DMS 273 (cell line): Measurements from ENCODE around the gene SNX21.
A peak's percentile ranks its signal among the peaks of the same experiment; 100 is the strongest.

ENCODE experiments used
- DNase-seq: peaks from one replicate; lab custom pipeline; 2025; ENCODE audit not compliant: unreplicated experiment; lab: John Stamatoyannopoulos, UW

Gene SNX21

DNA sequence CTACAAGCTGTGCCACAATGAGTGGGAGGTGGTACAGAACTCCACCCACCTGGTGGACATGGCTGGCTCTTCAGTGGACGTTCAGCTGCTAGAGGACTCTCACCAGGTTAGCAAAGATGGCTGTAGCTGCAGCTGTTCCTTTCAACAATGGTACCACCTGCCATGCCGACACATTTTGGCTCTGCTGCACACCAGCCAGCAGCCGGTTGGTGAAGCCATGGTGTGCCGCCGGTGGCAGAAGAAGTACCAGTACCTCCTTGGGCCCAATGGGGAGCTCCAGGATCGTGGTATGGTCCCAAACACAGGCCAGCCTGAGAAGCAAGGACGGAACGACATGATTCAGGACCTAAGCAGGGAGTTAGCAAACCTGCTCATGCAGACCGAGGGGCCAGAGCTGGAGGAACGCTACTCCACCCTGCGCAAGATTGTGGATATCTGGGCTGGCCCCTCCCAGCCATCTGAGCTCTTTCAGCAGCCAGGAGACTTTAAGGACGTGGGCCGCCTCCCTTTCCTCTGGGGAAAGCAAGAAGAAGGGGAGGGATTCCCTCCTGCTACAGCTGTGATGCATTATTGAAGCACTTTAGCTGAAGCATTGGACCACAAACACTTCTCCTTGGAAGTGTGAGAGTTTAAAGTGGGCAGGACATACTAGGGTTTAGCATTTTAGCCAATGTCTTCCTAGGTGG is 44.6 kb downstream of the SNX21 start:
- DNase-seq = no peak

- DNase-seq = peak; percentile 99
These were observed 47.6 kb downstream of the SNX21 start, which contains the start of gene ZSWIM1 for GRCh38 chr20:45880988-45881788. TSS of gene ZSWIM1 (plus strand) at chr20:45881227. CDS start at chr20:45882593, 1,366 bp downstream.

DNA sequence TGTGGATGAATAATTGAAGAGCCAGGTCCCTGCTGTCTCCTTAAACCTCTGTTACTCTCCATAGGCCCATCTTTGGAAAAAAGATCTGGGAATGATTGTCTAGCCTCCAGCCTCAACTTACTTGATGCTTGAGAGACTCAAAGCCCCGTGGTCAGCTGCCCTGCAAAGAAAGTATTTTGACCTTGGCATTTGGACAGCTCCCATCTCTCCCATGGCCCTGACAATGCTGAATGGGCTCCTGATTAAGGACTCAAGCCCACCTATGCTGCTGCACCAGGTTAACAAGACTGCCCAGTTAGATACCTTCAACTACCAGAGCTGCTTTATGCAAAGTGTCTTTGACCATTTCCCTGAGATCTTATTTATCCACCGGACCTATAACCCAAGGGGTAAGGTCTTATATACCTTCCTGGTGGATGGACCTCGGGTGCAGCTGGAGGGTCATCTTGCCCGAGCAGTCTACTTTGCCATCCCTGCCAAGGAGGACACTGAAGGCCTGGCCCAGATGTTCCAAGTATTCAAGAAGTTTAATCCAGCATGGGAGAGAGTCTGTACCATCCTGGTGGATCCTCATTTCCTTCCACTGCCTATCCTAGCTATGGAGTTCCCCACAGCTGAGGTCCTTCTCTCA is 49.0 kb downstream of the SNX21 start:
- no peak for DNase-seq

DNA sequence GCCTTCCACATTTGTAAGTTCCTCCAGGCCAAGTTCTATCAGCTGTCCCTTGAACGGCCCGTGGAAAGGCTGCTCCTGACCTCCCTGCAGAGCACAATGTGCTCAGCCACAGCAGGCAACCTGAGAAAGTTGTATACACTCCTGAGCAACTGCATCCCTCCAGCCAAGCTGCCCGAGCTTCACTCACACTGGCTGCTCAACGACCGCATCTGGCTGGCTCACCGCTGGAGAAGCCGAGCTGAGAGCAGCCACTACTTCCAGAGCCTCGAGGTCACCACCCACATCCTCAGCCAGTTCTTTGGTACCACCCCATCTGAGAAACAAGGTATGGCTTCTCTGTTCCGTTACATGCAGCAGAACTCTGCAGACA is 49.5 kb downstream of the SNX21 start:
- peak; percentile 58 for DNase-seq

GRCh38 chr20:45886590-45887345 is 53.2 kb downstream of the SNX21 start:
- no peak for DNase-seq

DNA sequence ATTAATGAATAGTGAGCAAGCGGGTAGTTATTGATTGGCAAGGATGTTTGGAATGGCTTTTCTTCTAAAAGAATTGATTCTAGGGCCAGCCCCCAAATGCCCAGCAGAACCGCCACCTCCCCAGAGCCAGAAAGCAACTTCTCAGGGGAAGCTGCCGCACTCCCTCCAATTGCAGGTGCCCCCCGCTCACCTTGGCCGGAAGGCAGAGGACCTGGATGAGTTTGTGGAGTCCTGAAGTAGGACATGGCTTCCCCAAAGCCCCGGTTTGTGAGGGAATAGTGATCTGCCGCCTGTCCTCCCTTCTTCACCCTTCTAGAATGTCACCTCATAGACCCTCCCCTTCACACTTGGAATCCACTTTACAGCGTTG is 53.7 kb downstream of the SNX21 start, which contains the start of gene SPATA25:
TSS of gene SPATA25 (minus strand) at position 277 of the 370 bp plus-strand sequence. CDS start at position 245, 32 bp downstream.
- DNase-seq = no peak

DNA sequence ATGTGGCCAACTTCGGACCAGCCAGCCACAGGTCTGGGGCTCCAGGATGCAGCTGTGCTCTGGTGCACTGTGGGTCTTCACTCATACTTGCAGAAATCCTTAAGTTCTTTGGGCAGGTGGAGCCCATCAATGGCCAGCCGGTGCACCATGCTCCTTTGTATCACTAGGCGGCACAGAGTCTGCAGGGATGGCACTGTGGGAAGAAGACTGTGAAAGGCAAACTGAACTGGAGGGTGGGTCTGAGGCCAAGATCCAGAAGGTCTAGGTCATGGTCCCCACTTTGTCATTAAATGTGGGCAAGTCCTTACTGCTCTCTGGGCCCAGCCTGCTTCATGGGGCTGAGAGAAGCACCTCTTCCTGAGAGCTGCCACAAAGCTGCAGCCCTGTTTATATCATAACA is 55.1 kb downstream of the SNX21 start:
- DNase-seq = no peak

DNA sequence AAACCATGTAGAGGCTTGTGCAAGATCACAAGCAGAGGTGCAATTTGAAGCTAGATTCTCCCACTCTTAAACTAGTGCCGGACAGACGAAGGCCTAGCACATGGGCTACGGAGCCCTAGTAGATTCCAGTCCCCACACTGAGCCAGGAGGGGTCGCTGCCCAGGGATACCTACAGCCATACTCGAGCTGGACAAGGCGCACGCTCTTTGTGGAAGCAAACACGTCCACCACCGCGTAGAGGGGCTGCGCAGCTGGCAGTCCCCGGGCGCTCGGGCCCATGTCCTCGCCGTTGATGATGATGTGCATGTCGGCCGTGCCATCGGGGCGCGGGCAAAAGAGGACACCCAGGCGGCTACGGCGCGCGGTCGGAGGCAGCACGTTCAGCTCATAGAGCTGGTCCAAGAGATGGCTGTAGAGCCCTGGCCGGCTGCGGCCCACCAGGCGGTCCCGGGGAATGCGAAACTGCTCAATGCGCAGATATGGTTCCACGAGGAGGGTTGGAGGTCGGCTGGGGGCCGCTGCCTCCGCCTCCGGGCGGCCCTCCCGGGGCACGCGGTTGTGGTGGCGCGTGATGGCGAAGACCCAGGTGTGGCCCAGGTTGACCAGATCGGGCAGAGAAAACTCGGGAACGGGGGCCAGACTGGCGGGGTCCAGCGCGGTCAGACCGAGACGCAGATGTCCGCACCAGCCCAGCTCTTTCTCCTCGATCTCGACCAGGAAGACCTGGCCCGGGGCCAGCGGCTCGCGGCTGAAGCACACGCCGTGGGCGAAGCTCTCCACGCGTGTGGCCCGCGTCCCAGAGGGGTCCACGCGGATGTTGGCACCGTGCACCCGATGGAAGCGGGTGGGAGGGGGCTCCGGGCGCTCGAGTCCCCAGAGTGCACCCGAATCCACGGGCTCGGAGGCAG is 56.7 kb downstream of the SNX21 start:
- DNase-seq = peak; percentile 69

DNA sequence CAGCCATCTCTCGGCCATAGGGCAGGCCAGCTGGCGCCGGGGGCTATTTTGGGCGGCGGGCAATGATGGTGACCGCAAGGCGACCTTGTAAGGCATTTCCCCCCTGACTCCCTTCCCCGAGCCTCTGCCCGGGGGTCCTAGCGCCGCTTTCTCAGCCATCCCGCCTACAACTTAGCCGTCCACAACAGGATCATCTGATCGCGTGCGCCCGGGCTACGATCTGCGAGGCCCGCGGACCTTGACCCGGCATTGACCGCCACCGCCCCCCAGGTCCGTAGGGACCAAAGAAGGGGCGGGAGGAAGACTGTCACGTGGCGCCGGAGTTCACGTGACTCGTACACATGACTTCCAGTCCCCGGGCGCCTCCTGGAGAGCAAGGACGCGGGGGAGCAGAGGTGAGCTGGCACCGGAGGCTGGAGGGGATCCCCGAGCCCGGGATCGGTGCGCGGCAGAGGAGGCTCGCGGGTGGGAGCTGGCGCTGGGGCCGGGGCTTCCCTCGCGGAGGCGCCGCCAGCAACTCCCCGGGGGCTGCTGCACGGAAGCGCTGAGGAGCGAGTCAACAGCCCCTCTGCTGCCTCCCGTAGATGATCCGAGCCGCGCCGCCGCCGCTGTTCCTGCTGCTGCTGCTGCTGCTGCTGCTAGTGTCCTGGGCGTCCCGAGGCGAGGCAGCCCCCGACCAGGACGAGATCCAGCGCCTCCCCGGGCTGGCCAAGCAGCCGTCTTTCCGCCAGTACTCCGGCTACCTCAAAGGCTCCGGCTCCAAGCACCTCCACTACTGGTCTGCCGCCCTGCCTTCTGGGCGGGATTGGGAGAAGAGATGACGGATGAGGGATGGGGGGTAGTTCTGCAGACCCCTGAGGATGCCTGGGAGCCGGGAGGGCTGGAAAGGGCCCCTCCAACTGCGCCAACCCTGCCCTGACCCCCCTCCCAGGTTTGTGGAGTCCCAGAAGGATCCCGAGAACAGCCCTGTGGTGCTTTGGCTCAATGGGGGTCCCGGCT is 57.7 kb downstream of the SNX21 start, which contains the start of the genes CTSA and NEURL2:
TSS of gene CTSA (plus strand) at position 351 of the 999 bp plus-strand sequence. CDS start at position 585, 234 bp downstream.
TSS of gene NEURL2 (minus strand) at position 224 of the 999 bp plus-strand sequence. CDS start at position 7, 217 bp downstream.
- peak; percentile 96 for DNase-seq

DNA sequence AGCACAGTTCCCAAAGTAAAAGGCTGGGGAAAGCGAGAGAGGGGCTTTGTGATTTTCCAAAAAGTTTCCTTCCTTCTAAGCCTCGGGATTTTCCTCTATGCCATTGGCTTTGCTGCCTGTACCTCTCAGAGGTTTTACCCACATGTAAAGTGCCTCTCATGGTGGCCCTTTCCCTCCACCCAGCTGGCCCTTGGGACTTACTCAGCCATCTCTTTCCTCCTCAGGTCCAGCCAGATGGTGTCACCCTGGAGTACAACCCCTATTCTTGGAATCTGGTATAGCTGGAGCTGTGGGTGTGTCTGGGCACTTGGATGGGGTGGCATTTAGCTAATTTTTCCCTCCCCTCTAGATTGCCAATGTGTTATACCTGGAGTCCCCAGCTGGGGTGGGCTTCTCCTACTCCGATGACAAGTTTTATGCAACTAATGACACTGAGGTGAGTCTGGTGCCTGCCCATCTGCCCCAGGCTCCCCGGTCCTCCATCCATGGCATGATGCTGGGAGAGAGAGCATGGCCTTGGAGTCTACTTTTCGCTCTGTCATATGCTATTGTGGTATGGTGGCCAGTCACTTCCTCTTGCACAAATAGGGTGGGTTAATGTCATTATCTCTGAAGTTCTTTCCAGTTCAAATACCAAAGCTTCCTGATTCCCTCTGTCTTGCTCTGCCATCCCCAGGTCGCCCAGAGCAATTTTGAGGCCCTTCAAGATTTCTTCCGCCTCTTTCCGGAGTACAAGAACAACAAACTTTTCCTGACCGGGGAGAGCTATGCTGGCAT is 58.6 kb downstream of the SNX21 start:
- DNase-seq = peak; percentile 56
